Fibroblast of villous mesenchyme (primary cell): ENCODE results near the gene FBH1. TPM values are rescaled to one million over a fixed set of nuclear protein-coding genes. Genes with fewer than 3 reads are reported as not detected.
A peak's percentile ranks its signal among the peaks of the same experiment; 100 is the strongest.

ENCODE experiments used
- DNase-seq: peaks from one replicate; pipeline ENCODE4 v3.0.0-alpha.2; 2010; ENCODE audit warnings: low read depth
- H3K4me3 ChIP-seq: 2 replicates; pipeline ENCODE4 v1.5.1; 2011; ENCODE audit warnings: low read depth, mild to moderate bottlenecking, low read length
- total RNA-seq: library from RNA; depleted of rRNA; stranded (reverse); fragments of >200 nt; gene quantifications from 2 replicates; pipeline ENCODE4 v1.2.3, GENCODE V29; 2012
- TF ChIP-seq, protein P1 (sequence below): IDR thresholded peaks from 2 replicates; pipeline ENCODE4 v1.5.1; 2012; ENCODE audit warnings: low read depth, mild to moderate bottlenecking, low read length; ENCODE audit not compliant: insufficient read depth

FBH1 gene
- total RNA-seq, 1 donor = 91.5 TPM

DNA sequence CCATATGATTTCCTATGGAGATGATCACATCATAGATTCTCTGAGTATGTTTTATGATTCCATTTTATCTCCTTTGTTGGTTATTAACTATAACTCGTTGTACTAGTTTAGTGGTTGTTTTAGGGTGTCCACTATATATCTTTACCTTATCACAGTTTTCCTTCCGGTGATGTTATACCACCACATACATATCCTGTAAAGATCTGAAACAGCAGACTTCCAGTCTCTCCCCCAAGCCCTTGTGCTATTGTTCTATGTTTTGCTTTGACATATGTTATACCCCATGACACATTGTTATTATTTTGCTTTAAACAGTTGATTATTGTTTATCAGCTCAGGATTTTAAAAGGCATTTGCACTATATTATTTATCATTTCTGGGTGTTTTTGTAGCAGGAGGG is 80.0 kb downstream of the FBH1 start:
- DNase-seq = no peak
- no peak overlapping the region for H3K4me3 ChIP-seq
- TF ChIP-seq, protein P1, sequence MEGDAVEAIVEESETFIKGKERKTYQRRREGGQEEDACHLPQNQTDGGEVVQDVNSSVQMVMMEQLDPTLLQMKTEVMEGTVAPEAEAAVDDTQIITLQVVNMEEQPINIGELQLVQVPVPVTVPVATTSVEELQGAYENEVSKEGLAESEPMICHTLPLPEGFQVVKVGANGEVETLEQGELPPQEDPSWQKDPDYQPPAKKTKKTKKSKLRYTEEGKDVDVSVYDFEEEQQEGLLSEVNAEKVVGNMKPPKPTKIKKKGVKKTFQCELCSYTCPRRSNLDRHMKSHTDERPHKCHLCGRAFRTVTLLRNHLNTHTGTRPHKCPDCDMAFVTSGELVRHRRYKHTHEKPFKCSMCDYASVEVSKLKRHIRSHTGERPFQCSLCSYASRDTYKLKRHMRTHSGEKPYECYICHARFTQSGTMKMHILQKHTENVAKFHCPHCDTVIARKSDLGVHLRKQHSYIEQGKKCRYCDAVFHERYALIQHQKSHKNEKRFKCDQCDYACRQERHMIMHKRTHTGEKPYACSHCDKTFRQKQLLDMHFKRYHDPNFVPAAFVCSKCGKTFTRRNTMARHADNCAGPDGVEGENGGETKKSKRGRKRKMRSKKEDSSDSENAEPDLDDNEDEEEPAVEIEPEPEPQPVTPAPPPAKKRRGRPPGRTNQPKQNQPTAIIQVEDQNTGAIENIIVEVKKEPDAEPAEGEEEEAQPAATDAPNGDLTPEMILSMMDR = no peak

DNA sequence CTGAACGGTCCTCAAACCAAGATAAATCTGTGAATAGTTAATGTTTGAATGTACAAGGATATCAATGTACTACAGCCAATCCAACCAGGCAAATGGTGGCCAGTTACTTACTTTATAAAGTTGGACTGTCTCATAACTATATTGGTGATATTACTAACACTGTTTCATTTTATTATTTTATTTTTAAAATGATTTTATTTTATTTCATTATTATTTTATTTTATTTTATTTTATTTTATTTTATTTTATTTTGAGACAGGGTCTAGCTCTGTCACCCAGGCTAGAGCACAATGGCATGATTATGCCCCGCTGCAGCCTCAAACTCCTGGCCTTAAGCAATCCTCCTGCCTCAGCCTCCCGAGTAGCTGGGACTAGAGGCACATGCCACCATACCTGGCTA is 80.5 kb downstream of the FBH1 start:
- no peak for DNase-seq
- TF ChIP-seq, protein P1 = no peak
- H3K4me3 ChIP-seq = no peak overlapping the region

DNA sequence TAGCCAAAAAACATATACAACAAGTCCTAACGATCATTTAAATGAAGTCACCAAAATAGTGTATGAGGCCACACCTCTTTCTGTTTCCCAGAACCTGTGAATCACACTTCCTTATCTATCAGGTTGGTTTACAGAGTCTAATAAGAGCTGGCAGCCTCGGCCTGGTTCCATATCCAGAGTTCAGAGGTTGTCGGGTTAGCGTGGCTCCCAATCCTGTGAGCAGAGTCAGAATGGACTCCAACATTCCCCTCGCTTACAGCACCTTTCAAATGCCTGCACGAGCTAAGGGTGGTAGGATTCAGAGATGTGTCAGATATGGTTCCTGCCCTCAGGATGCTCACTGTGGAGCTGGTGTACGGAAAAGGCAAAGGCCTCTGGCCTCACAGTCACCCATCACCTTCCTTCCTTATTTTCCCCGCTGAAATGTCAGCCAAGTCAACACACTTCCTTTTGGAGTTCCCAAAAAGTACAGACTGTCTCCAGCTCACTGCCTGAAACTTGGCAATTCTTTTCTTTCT is 81.3 kb downstream of the FBH1 start:
- H3K4me3 ChIP-seq = no peak overlapping the region
- TF ChIP-seq, protein P1 = no peak
- DNase-seq = peak; percentile 79

DNA sequence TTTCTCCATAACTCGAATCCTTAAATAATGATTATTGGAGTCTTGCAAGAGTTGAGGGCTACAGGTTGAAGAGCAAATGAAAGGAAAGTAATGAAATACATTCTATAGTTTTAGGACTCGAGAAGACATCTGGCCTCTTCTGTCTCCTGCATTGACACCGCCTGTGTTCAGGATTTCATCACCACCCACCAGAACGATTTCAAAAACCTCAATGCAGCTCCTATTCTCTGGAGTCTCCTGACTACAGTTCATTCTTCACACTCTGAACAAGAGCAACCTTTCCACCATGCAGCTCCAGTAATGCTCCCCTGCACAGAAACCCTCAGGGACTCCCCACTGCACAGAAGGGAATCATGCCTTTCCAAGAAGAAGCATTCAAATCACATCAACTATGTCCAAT is 81.8 kb downstream of the FBH1 start:
- no peak overlapping the region for H3K4me3 ChIP-seq
- TF ChIP-seq, protein P1 = no peak
- peak; percentile 45 for DNase-seq

DNA sequence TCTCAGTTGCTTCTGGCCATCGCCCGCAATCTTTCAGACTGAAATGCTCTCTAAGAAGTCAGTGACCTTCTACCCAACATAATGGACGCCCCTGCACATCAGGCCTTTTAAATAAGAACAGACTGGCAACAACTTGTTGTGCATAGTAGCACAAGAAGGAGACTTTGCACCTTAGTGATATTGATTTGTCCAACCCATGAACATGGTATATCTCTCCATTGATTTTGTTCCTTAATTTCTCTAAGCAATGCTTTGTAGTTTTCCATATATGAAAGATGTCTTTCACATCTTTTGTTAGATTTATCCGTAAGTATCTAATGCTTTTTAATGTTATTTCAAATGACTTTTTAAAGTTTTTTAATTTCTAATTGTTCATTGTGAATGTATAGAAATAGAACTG is 83.0 kb downstream of the FBH1 start:
- DNase-seq = no peak
- no peak overlapping the region for H3K4me3 ChIP-seq
- TF ChIP-seq, protein P1 = no peak

DNA sequence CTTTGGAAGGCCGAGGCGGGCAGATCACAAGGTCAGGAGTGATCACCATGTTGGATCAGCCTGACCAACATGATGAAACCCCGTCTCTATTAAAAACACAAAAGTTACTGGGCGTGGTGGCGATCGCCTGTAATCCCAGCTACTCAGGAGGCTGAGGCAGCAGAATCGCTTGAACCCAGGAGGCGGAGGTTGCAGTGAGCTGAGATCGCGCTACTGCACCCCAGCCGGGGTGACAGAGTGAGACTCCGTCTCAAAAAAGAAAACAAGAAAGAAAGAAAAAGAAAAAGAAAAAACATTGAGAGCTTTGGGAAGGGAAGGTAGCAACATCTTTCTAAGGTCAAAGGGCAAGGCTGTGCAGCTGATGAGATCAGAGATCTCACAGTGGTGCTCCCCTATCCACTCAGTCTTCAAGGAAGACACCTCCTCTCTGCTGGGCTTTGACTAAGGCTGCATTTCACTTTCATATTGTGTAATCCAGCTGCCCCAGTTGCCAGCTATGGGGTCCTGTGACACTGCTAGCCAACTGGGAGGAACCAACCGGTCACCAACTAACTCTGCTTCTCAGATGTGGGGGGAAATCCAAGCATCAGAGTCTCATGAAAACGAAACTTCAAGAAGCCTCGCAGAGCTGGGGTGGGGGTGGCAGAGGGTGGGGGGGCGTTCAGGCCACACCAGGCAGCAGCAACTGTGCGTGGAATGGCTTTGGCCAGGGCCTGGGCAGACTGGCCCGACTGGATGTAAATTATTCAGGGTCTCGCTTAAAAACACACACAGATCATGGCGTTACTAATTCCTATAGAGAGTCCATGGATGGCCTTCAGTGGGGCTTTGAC is 85.8 kb downstream of the FBH1 start:
- H3K4me3 ChIP-seq = peak overlapping the region; percentile 91
- peak; percentile 61 for DNase-seq
- TF ChIP-seq, protein P1 = no peak
